ENCODE measurements around the gene WWTR1.

DNA sequence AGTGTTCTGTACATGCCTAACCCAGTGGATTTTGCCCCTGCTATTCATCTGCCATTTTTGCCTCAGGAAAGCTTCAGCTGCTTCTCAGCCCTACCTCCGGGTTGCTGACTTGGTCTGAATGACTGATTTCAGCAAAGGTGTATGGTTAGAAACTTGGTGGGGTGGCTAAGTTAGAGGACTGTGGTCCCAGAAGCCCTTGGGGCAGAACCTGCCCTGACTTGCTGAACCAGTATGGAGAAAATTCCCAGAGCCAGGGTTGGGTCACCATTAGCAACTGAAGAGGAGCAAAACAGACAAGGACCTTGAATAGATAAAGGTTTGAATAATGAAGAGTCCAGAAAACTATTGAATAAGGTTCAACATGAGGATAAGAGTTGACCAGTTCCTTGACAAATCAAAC lies 6.1 kb upstream of the WWTR1 start:
- TF ChIP-seq, protein P1, sequence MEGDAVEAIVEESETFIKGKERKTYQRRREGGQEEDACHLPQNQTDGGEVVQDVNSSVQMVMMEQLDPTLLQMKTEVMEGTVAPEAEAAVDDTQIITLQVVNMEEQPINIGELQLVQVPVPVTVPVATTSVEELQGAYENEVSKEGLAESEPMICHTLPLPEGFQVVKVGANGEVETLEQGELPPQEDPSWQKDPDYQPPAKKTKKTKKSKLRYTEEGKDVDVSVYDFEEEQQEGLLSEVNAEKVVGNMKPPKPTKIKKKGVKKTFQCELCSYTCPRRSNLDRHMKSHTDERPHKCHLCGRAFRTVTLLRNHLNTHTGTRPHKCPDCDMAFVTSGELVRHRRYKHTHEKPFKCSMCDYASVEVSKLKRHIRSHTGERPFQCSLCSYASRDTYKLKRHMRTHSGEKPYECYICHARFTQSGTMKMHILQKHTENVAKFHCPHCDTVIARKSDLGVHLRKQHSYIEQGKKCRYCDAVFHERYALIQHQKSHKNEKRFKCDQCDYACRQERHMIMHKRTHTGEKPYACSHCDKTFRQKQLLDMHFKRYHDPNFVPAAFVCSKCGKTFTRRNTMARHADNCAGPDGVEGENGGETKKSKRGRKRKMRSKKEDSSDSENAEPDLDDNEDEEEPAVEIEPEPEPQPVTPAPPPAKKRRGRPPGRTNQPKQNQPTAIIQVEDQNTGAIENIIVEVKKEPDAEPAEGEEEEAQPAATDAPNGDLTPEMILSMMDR (conservative IDR thresholded peaks at IDR 0.05; ENCODE audit: low read depth, low read length) = no peak
- TF ChIP-seq EZH2phosphoT487 (IDR thresholded peaks at IDR 0.05; ENCODE audit: borderline replicate concordance, low read length) (no peak), EZH2 (IDR thresholded peaks at IDR 0.05; ENCODE audit: low read length, unreplicated experiment) (no peak)

All from PC-3 (cell line).